K562 (cell line): ENCODE results near the gene SRP54.

Experiments used
- CTCF ChIP-seq, 3 experiments: IDR thresholded peaks in 2 of 3; conservative IDR thresholded peaks in 1 of 3; 2 replicates each; pipeline ENCODE4 v1.5.1; 2011 to 2012; ENCODE audit warnings: low read length in 3 of 3, mild to moderate bottlenecking in 3 of 3, control low read depth in 2 of 3, improper control_type of control experiment in 1 of 3, inconsistent platforms in 1 of 3, low read depth in 1 of 3, mixed read lengths in 1 of 3, moderate library complexity in 1 of 3; ENCODE audit not compliant: insufficient read depth in 2 of 3
- ELF1 ChIP-seq: fragments of 200-800 bp; sonication (Bioruptor generic); IDR thresholded peaks from 2 replicates; pipeline ENCODE4 v1.6.1; 2016; ENCODE audit warnings: missing genetic modification characterization, missing compliant biosample characterization

GRCh38 chr14:34933301-34933700 is 49.5 kb upstream of the SRP54 start:
- TF ChIP-seq ELF1 (tag) (no peak), CTCF (IDR thresholded peaks at IDR 0.05 in 2 of 3, conservative IDR thresholded peaks at IDR 0.05 in 1 of 3; ENCODE audit: insufficient read depth in 2 of 3, low read depth in 1 of 3, low read length in 3 of 3) (no peak)
